BJ (cell line): ENCODE results near the gene PSTK. TPM values are rescaled to one million over a fixed set of nuclear protein-coding genes. Genes with fewer than 3 reads are reported as not detected.

Source experiments
- CTCF ChIA-PET: fragments of 350-600 bp; formaldehyde crosslinking; extraction: SDS; loops from one replicate; lab custom pipeline; 2021; ENCODE audit warnings: antibody characterized with exemption, inconsistent platforms; lab: Yijun Ruan, JAX
- POLR2A ChIA-PET: fragments of 300-600 bp; sonication (Branson Sonifier 250); formaldehyde crosslinking; extraction: SDS; loops from one replicate; lab custom pipeline; 2021; ENCODE audit warnings: antibody characterized with exemption; lab: Charles Lee
- DNase-seq: peaks from one replicate; pipeline ENCODE4 v3.0.0-alpha.2; 2011; ENCODE audit warnings: low read depth
- H3K27me3 ChIP-seq: 2 replicates; pipeline ENCODE4 v1.6.0; 2011; ENCODE audit warnings: low read length; ENCODE audit not compliant: control insufficient read depth, insufficient read depth
- H3K36me3 ChIP-seq: 2 replicates; pipeline ENCODE4 v1.5.1; 2011; ENCODE audit warnings: low read length; ENCODE audit not compliant: control insufficient read depth, insufficient read depth
- H3K4me3 ChIP-seq: 2 replicates; pipeline ENCODE4 v1.5.1; 2011; ENCODE audit warnings: low read depth, mild to moderate bottlenecking, control low read depth, low read length
- CTCF ChIP-seq: IDR thresholded peaks from 2 replicates; pipeline ENCODE4 v1.5.1; 2011; ENCODE audit warnings: low read depth, mild to moderate bottlenecking, control low read depth, inconsistent platforms, low read length, moderate library complexity; ENCODE audit not compliant: insufficient read depth
- polyA plus RNA-seq: library from polyadenylated mRNA; depleted of rRNA; stranded (reverse); fragments of >200 nt; gene quantifications from 2 replicates; pipeline ENCODE4 v1.2.3, GENCODE V29; 2011; rRNA removed

PSTK gene
- polyA plus RNA-seq, 1 experiment, result 3.0 TPM

GRCh38 chr10:123038782-123039631 is 58.8 kb downstream of the PSTK start:
- no peak for TF ChIP-seq CTCF
- H3K27me3 ChIP-seq, result no peaks in the 10 kb centered on the region
- H3K4me3 ChIP-seq, result no peak overlapping the region
- CTCF ChIA-PET, result interaction anchor here (1.0 kb wide), 1 partner anchor 17 kb away, joined by 4 read pairs; no protein-coding TSS in a partner anchor
- POLR2A ChIA-PET, result no interaction called here
- DNase-seq, result no peak
- H3K36me3 ChIP-seq, result no peaks in the 10 kb centered on the region

GRCh38 chr10:123039632-123039930 is 59.4 kb downstream of the PSTK start:
- no peaks in the 10 kb centered on the region for H3K27me3 ChIP-seq

More at GRCh38 chr10:123039632-123039930, 59.4 kb downstream of the PSTK start:
- DNase-seq, result no peak
- Histone ChIP-seq H3K4me3 (no peak overlapping the region), H3K36me3 (no peaks in the 10 kb centered on the region)
- ChIA-PET CTCF (interaction anchor here (1.0 kb wide), 1 partner anchor 18 kb away, joined by 4 read pairs; no protein-coding TSS in a partner anchor), POLR2A (no interaction called here)
- TF ChIP-seq CTCF, result no peak

Other genes starting within 250 kb of the PSTK start
- gene CUZD1, start 134.5 kb upstream of the PSTK start, polyA plus RNA-seq, result 0.64 and 0.85 TPM in 2 replicates
- gene FAM24B, start 100.8 kb upstream of the PSTK start, polyA plus RNA-seq, result 2.8 and 4.0 TPM in 2 replicates
- not detected in 2 replicates for gene FAM24A, start 69.8 kb upstream of the PSTK start, polyA plus RNA-seq
- 2.0 and 4.4 TPM in 2 replicates for gene C10orf88, start 26.2 kb upstream of the PSTK start, polyA plus RNA-seq
- 4.9 and 6.6 TPM in 2 replicates for gene IKZF5, start 28.4 kb downstream of the PSTK start, polyA plus RNA-seq
- gene ACADSB, start 28.6 kb downstream of the PSTK start, polyA plus RNA-seq, result 5.2 and 9.3 TPM in 2 replicates
- gene HMX3, start 155.6 kb downstream of the PSTK start, polyA plus RNA-seq, result not detected in 2 replicates
- not detected in 2 replicates for gene HMX2, start 167.7 kb downstream of the PSTK start, polyA plus RNA-seq
- gene BUB3, start 174.0 kb downstream of the PSTK start, polyA plus RNA-seq, result 193 TPM in 2 replicates